D721Med (cell line): ENCODE measurements around the gene HOXD11.

Source experiments
- DNase-seq: peaks from one replicate; pipeline ENCODE4 v3.0.0; 2011; ENCODE audit warnings: low spot score; ENCODE audit not compliant: insufficient read length
- FAIRE-seq: peaks from 2 replicates; lab custom pipeline; 2011; peaks lifted over from hg19 to GRCh38; lab: Jason Lieb, UNC
- CTCF ChIP-seq: IDR thresholded peaks from 2 replicates; pipeline ENCODE4 v1.5.1; 2012; ENCODE audit warnings: mild to moderate bottlenecking, control low read depth; ENCODE audit not compliant: insufficient read depth; ENCODE audit errors: missing control alignments

HOXD11 gene

DNA sequence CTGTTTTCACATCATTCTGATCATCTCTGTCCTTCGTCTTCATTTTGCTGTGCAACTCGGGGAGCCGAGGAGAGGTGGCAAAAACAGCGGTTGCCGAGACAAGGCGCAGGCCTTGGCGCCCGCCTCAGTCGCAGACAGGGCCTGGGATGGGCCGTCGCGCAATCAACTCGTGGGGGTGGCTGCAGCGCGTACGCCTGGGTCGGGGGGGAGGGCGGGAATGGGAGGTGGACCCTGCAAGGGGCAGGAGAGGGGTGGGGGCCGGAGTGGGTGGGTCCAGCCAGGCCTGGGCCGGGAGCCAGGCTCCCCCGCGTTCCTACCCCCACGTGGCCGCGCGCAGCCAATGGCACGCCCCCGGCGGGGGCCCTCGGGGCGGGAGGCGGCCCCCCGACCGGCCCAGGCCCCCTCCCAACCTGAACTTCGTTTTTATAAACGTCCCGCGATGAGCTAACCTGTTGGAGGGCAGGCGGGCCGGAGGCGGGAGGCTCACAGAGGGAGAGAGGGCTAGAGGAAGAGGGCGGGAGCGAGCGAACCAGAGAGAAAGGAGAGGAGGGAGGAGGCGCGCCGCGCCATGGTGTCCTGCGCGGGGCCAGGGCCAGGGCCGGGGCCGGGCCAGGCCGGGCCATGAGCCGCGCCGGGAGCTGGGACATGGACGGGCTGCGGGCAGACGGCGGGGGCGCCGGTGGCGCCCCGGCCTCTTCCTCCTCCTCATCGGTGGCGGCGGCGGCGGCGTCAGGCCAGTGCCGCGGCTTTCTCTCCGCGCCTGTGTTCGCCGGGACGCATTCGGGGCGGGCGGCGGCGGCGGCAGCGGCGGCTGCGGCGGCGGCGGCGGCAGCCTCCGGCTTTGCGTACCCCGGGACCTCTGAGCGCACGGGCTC lies 14.6 kb upstream of the HOXD11 start, which contains the start of gene HOXD13:
Gene HOXD13, plus strand, starts transcription at position 452 of the 875 bp plus-strand sequence. Its CDS starts 170 bp downstream, at position 622.
- DNase-seq (no peak), FAIRE-seq (no peak)
- TF ChIP-seq CTCF, result no peak

GRCh38 chr2:176093145-176093897 lies 13.8 kb upstream of the HOXD11 start:
- peak; percentile 22 for DNase-seq
- no peak for TF ChIP-seq CTCF

DNA sequence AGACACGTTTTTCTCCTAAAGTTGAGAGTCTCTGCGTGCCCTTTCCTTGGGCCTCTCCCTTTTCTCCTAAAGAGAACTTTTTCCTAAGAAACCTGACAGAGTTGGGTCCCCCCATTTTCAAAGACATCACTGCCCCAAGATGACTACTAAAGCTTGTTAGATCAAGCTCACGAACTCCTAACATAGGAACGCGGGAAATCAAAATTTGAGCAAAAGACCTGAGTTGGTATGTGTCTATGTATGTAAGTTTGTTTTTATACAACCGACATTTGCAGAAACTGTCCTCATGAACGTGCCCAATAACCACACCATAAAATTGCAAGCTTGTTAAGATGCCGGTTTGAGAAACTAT lies 13.2 kb upstream of the HOXD11 start:
- FAIRE-seq (no peak), DNase-seq (no peak)
- TF ChIP-seq CTCF, result no peak

More at GRCh38 chr2:176093145-176093897, 13.8 kb upstream of the HOXD11 start:
- no peak for FAIRE-seq

DNA sequence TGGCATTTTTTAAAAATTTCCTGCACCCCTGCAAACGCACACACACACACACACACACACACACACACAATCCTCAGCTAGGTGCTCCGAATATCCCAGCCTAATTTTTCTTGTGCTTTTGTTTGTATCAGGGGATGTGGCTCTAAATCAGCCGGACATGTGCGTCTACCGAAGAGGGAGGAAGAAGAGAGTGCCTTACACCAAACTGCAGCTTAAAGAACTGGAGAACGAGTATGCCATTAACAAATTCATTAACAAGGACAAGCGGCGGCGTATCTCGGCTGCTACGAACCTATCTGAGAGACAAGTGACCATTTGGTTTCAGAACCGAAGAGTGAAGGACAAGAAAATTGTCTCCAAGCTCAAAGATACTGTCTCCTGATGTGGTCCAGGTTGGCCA lies 12.7 kb upstream of the HOXD11 start:
- FAIRE-seq (no peak), DNase-seq (no peak)

DNA sequence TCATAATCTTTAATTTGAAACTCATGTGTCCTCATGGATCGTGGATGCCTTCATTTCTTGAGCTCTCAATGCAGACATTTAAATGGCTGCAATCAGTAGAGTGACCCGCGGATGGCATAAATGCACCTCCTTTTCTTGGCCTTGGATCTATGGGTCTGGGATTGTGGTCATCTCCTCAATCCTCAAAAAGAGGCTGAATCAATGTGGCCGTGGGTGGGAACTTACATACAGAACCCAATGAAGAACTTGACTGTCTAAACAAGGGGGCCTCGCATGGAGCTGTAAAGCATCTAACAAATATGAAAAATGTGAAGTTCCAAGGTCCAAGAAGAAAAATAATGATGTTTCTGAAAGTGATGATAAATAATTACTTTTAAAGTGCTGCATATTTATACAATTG lies 11.7 kb upstream of the HOXD11 start:
- no peak for DNase-seq
- TF ChIP-seq CTCF, result no peak
- no peak for FAIRE-seq

More for the DNA sequence above, 12.7 kb upstream of the HOXD11 start:
- no peak for TF ChIP-seq CTCF

DNA sequence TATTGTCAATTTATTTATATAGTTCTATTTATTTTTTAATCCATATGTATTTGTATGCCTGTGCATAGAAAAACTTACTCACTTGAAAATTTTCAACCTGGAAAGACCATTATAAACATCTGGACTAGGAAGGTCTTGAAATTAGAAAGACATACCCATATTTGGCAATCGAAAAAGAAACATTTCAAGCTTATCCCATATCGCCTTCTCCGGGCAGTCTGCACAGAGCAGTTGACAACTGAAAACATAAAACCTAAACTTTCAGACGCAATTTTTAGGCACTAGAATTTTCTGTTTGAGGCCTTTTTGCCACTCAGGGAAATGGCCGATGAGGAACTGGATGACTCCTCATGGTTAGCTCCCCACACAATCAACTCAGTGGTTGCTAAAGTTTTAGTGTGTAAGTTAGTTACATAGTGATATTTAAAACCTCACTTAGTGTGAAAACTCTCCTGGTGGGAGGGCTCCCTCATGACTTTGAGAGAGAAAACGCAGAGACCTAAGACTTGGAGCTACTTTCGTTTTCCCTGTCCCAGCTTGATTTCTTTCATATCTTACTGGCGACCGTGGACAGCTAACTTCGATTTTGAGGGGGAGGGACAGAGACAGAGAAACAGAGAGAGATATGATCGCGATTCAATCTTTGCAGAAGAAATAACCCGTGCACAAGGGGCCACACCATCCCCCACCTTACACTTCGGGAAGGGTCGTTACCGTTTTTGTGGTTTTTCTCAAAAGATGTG lies 10.7 kb upstream of the HOXD11 start:
- TF ChIP-seq CTCF, result no peak
- no peak for FAIRE-seq
- no peak for DNase-seq
